ENCODE data around the gene PDLIM5.
"Not testable (repeated sequence)": the region's sequence is repeated elsewhere in the genome, so short reads cannot be mapped to it uniquely, and the experiment has no call there.

The PDLIM5 gene

DNA sequence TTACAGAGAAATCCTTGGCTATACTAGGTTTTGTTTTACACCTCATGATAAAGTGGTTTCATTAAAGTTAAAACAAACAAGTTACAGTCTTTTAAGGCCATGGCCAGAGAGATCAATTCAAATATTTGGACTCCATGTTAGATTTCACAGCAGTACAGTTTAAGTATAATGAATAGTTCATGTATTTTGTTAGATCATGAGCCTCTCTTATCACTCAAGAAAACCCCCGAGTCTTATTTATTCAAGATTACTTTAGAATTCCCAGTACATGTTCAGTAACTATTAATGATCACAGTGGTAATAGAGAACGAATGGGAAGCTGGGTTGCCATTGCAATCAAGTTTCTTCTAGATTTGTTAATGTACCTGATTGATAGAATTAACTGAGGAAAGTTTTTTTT lies 15.2 kb downstream of the PDLIM5 start:
- no peak for DNase-seq

GRCh38 chr4:94468093-94468769 lies 16.5 kb downstream of the PDLIM5 start:
- DNase-seq = no peak

GRCh38 chr4:94469221-94469784 lies 17.6 kb downstream of the PDLIM5 start:
- no peak for DNase-seq

GRCh38 chr4:94470132-94470531 lies 18.4 kb downstream of the PDLIM5 start:
- DNase-seq = no peak

DNA sequence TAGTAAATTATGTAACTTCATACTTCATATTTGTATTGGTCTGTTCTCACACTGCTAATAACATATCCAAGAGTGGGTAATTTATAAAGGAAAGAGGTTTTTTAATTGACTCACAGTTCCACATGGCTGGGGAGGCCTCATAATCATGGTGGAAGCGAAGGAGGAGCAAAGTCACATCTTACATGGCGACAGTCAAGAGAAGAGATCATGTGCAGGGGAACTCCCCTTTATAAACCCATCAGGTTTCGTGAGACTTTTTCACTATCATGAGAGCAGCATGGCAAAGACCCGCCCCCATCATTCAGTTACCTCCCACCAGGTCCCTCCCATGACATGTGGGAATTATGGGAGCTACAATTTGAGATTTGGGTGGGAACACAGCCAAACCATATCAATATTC lies 19.0 kb downstream of the PDLIM5 start:
- not testable (repeated sequence) for DNase-seq

DNA sequence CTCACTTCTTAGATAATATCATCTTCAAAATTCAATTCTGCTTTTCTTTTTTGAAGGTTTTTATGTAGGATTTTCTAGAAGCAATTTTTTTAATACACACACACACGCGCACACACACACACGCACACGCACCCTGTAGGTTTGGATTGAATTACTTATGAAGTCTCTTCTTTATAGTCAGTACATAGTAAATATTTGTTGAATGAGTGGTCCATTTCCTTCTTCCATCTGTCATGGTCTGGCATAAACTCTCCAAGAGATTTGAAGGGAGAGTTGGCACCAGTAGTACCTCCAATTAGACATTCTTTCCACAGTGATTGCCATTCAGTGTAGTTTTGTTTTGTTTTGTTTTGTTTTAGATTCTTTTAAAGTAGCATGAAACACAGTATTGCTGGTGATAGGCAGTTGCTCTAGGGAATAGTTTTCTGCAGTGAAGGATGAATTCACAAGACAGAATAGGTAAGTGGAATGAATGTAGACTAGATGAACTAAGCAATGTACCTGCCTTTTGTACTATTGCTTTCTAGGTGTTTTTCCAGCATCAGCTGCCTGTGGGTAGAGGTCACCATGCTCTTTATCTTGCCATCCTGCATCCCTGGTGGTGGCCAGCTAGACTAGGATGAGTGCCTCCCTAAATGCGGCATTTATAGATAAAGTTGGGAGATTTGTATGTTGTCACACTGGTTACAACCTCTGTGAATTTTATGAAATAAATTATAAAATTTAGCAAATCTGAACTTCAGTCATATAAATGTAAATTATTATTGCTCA lies 20.5 kb downstream of the PDLIM5 start:
- no peak for DNase-seq

- DNase-seq = no peak
Observed at GRCh38 chr4:94475050-94475449, 23.3 kb downstream of the PDLIM5 start.

DNA sequence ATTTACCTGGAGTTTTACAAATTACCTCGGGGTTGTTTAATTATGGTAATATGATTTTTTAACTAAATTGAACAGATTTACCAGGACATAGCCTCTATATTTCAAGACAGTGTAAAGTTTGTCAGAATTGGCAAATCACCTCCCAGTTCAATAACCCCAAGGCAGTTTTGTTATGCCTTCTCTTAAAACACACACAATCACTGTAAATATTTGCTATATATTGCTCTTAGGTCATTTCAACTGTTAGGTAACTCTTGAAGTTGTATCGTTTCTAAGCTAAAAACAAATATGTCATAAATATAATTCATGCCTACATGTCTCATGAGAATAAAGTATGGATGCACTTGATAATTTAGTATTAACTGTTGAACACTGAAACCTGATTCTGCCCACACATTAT lies 24.1 kb downstream of the PDLIM5 start:
- DNase-seq = no peak

DNA sequence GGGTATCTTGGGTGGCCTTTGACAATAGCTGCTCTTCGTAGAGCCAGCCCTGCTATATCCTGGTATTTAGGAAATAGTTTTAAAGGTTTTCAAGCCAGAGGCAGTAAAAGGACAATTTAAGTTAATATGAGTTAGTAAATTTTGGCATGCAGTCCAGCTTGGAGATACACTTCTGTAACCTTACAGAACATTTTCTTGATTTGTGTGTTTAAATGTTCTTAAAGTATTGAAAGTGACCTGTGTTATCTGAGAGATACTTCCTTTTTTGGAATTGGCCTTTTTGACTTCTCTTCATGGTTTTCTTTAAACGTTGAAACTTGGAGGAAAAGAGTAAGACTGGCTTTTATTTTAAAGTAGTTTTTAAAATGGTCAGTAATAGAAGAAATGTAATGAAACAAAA lies 25.5 kb downstream of the PDLIM5 start:
- no peak for DNase-seq

DNA sequence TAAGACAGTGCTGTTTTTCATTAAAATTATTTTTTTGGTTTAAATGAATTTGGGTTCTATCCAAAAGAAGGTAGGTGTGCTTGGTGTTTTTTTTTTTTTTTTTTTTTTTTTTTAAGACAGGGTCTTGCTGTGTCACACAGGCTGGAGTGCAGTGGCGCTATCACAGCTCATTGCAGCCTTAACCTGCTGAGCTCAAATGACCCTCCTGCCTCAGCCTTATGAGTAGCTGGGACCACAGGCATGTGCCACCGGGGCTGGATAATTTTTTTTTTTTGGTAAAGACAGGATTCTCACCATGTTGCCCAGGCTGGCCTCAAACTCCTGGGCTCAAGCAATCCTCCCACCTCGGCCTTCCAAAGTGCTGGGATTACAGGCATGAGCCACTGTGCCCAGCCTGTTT lies 27.1 kb downstream of the PDLIM5 start:
- not testable (repeated sequence) for DNase-seq

DNA sequence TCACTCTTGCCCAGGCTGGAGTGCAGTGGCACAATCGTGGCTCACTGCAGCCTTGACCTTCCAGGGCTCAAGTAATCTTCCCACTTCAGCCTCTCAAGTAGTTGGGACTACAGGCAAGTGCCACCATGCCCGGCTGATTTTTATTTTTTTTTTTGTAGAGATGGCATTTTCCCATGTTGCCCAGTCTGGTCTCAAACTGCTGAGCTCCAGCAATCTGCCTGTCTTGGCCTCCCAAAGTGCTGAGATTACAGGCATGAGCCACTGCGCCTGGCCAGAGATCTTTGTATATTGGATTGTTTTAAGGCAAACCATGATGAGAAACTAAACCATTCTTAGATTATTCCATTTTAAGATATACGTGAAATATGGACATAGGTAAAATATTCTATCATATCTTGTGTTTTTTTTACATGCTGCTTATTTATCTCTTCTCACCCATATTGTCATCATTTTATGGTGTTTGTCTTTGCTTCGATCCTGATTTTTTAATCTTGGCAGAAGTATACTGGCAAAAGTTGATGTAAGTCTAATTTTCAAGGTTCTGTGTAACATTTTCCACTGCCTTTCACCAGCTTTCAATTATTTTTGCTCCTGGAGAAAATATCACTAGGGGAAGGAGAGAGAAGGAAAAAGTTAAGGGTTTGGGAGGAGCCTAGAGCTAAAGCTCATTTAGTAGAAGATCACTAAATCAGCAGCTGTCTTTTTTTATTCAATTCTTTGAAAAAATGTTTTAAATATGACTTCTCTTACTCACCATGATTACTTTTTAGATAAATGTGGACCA lies 27.8 kb downstream of the PDLIM5 start:
- DNase-seq = no peak

GRCh38 chr4:94480362-94480951 lies 28.7 kb downstream of the PDLIM5 start:
- no peak for DNase-seq

- no peak for DNase-seq
Observed at GRCh38 chr4:94483895-94484294, 32.2 kb downstream of the PDLIM5 start.

GRCh38 chr4:94484818-94485217 lies 33.1 kb downstream of the PDLIM5 start:
- no peak for DNase-seq

- no peak for DNase-seq
Observed at GRCh38 chr4:94486372-94486801, 34.6 kb downstream of the PDLIM5 start.

- DNase-seq = no peak
Observed at GRCh38 chr4:94488670-94489069, 36.9 kb downstream of the PDLIM5 start.

DNA sequence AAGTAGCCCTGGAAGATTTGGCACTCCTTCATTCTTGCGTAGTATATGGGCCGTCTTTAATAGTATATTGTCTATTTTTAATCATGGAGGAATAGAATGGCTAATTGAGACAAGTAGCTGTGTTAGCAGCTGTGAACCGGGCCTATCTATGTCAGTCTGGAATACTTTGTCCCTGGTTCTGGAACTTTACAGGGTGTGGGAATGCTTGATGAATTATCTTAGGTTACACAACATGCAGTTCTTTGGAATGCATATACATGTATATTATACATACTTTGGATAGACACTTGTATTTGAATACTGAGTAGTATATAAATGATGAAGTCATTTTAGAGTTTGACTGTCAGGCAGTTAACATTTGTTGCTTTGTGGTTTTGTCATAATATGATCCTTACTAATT lies 37.4 kb downstream of the PDLIM5 start:
- DNase-seq = no peak

DNA sequence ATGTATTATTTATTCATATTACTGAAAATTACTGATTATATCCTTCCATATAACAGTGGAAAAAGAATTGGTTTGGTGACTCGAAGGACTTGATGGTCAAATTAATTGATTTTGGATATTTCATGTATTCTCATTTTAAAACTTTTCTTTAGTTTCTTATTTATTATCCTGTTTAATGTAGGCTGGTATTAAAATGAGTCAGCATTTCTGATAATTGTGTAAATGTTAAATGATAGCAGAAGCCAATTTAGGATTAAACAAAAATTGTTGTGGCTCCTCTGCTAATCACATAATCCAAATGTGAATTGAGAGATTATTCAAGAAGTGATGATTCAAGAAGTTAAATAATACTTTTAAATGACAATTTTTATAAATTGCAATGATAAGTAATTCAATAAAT lies 38.7 kb downstream of the PDLIM5 start:
- no peak for DNase-seq

DNA sequence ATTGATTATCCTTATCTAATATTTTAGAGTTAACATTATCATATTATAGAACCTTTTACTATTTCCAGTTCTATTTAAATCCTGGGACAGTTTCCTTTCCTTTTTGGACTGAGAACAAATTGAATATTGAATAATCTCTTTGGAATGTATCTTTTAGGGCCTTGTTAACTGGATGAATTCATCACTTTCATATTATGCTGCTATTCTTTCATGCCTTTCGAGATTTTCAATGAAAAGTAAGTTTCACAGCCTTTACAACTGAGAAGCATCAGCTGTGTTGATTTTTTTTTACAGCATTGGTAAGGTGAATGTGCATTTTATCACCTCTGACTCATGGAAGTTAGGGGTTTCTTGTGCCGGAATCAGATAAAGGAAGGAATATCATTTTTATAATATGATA lies 39.6 kb downstream of the PDLIM5 start:
- DNase-seq = no peak

GRCh38 chr4:94495408-94495807 lies 43.7 kb downstream of the PDLIM5 start:
- no peak for DNase-seq

GRCh38 chr4:94497690-94498089 lies 45.9 kb downstream of the PDLIM5 start:
- no peak for DNase-seq

GRCh38 chr4:94498502-94498901 lies 46.8 kb downstream of the PDLIM5 start:
- no peak for DNase-seq

DNA sequence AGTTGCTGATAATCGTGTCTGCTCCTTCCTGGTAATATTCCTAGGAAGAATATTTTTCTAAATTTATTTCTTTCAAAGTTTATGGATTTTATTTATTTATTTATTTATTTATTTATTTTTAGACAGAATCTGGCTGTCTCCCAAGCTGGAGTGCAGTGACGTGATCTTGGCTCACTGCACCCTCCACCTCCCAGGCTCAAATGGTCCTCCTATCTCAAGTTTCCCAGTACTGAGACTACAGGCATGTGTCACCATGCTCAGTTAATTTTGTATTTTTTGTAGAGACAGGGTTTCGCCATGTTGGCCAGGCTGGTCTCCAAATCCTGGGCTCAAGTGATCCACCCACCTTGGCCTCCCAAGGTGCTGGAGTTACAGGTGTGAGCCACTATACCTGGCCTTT lies 48.9 kb downstream of the PDLIM5 start:
- no peak for DNase-seq
